Calu3 (cell line): ENCODE results near the gene CDK4. TPM values are rescaled to one million over a fixed set of nuclear protein-coding genes. Genes with fewer than 3 reads are reported as not detected.

Source experiments
- BruUV-seq: library from RNA; stranded (reverse); fragments of 400-500 nt; replicated peaks from 2 replicates; lab custom pipeline; 2021; lab: Mats Ljungman, UMichigan
- CTCF ChIA-PET: fragments of 300-600 bp; sonication (Branson Sonifier 250); formaldehyde crosslinking; loops from one replicate; lab custom pipeline; 2022; ENCODE audit warnings: antibody characterized with exemption; lab: Charles Lee
- DNase-seq: peaks from one replicate; pipeline ENCODE4 v3.0.0; 2022
- H3K27ac Mint-ChIP-seq: one replicate; pipeline ENCODE4 v1.8.0; 2022; ENCODE audit warnings: mixed read lengths; ENCODE audit not compliant: unreplicated experiment
- H3K27me3 Mint-ChIP-seq: one replicate; pipeline ENCODE4 v1.8.0; 2022; ENCODE audit warnings: mixed read lengths; ENCODE audit not compliant: unreplicated experiment
- H3K36me3 Mint-ChIP-seq: one replicate; pipeline ENCODE4 v1.8.0; 2022; ENCODE audit warnings: mild to moderate bottlenecking, moderate library complexity, mixed read lengths; ENCODE audit not compliant: insufficient read depth, unreplicated experiment
- H3K4me1 Mint-ChIP-seq: one replicate; pipeline ENCODE4 v1.8.0; 2022; ENCODE audit warnings: mild to moderate bottlenecking, low read depth, mixed read lengths; ENCODE audit not compliant: unreplicated experiment
- H3K4me3 Mint-ChIP-seq: one replicate; pipeline ENCODE4 v1.8.0; 2022; ENCODE audit warnings: mild to moderate bottlenecking, low read depth, moderate library complexity, mixed read lengths; ENCODE audit not compliant: unreplicated experiment
- H3K9me3 Mint-ChIP-seq: one replicate; pipeline ENCODE4 v1.8.0; 2022; ENCODE audit warnings: low read depth, mixed read lengths; ENCODE audit not compliant: unreplicated experiment
- intact Hi-C: fragments of 100-400 bp; cut with micrococcal nuclease; formaldehyde crosslinking; loops from one replicate; pipeline ENCODE4 v1.10.0; 2022; ENCODE audit not compliant: unreplicated experiment
- total RNA-seq: library from RNA; stranded (reverse); gene quantifications from 2 replicates; pipeline ENCODE4 v1.2.3, GENCODE V29; 2022
- TF ChIP-seq, protein P1 (sequence below): fragments of 200-600 bp; IDR thresholded peaks from one replicate; pipeline ENCODE4 v1.8.0; 2022; ENCODE audit warnings: antibody characterized with exemption; ENCODE audit not compliant: unreplicated experiment

CDK4 gene
- total RNA-seq, 1 experiment from 2014 or later: 188 TPM

DNA sequence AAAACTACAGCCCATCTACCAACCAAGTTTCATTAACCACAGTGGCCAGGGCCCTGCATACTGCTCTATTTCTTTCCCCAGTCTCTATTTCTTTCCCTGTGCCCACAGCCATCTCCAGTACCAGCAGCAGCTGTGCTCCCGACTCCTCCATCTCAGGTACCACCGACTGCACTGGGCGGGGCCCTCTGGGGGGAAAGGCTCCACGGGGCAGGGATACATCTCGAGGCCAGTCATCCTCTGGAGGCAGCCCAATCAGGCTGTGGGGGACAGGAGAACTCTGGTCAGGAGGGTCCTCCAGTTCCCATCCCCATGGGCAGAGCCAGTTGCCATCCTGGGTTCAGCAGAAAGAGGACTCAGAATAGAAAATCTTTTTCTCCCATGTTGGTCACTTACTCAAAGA lies 3.0 kb downstream of the CDK4 start:
- no TSS peak for BruUV-seq
- DNase-seq: no peak
- CTCF ChIA-PET: interaction anchor here (0.7 kb wide), 1 partner anchor 500 kb away, joined by 6 read pairs; no protein-coding TSS in a partner anchor
- H3K27ac Mint-ChIP-seq: no peak overlapping the region
- H3K4me3 Mint-ChIP-seq: no peak overlapping the region
- H3K4me1 Mint-ChIP-seq: peaks cover 57% of the 10 kb centered on the region
- intact Hi-C loops: no loop called here
- H3K27me3 Mint-ChIP-seq: no peaks in the 10 kb centered on the region
- TF ChIP-seq, protein P1, sequence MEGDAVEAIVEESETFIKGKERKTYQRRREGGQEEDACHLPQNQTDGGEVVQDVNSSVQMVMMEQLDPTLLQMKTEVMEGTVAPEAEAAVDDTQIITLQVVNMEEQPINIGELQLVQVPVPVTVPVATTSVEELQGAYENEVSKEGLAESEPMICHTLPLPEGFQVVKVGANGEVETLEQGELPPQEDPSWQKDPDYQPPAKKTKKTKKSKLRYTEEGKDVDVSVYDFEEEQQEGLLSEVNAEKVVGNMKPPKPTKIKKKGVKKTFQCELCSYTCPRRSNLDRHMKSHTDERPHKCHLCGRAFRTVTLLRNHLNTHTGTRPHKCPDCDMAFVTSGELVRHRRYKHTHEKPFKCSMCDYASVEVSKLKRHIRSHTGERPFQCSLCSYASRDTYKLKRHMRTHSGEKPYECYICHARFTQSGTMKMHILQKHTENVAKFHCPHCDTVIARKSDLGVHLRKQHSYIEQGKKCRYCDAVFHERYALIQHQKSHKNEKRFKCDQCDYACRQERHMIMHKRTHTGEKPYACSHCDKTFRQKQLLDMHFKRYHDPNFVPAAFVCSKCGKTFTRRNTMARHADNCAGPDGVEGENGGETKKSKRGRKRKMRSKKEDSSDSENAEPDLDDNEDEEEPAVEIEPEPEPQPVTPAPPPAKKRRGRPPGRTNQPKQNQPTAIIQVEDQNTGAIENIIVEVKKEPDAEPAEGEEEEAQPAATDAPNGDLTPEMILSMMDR: no peak
- H3K9me3 Mint-ChIP-seq: no peaks in the 10 kb centered on the region
- peaks cover 81% of the 10 kb centered on the region for H3K36me3 Mint-ChIP-seq

DNA sequence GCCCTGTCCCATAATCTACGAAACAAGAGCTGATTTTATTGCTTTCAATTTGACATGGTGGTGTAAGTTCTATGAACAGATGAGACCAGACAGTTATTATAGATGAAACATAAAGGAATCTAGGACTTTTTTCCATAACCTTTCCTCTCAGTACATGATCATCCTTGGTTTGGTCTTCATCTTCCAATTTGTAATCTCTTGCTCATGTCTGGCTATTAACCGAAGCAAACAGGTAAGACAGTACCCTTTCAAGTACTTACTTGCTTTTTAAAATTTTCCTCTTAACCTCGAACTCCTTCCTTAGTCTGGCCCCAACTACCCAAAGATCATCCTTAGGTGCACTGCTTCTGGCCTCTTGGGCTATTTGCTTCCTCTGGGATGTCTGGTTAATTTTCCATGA lies 6.1 kb downstream of the CDK4 start:
- Mint-ChIP-seq H3K4me3 (peak overlapping the region; percentile 93), H3K27ac (peak overlapping the region; percentile 99), H3K9me3 (no peaks in the 10 kb centered on the region), H3K4me1 (peaks cover 38% of the 10 kb centered on the region), H3K27me3 (peaks cover 16% of the 10 kb centered on the region), H3K36me3 (peaks cover 66% of the 10 kb centered on the region)
- CTCF ChIA-PET: no interaction called here
- DNase-seq: no peak
- TF ChIP-seq, protein P1: no peak
- BruUV-seq: no TSS peak
- intact Hi-C loops: no loop called here

DNA sequence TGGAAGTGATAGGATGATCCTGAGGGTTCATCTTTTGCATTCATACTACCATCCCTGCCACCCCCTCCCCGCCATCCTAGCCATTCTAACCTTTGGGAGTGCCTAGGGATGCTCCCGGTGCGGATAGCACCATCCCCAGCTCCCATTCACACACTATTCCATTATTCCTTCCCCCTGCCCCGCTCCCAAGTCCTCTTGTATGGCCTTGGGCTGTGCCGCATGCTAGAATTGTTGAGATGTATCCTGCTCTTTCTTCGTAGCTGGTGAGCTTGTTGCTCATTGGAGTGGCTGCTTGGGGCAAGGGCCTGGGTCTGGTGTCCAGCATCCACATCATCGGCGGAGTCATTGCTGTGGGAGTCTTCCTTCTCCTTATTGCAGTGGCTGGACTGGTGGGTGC lies 6.6 kb downstream of the CDK4 start:
- peak overlapping the region; percentile 99 for H3K27ac Mint-ChIP-seq
- H3K27me3 Mint-ChIP-seq: peaks cover 21% of the 10 kb centered on the region
- H3K9me3 Mint-ChIP-seq: no peaks in the 10 kb centered on the region
- peaks cover 35% of the 10 kb centered on the region for H3K4me1 Mint-ChIP-seq
- CTCF ChIA-PET: interaction anchor here (0.7 to 1.8 kb wide), 5 partner anchors 9 to 162 kb away, joined by 3 to 8 read pairs (median 4); no protein-coding TSS in a partner anchor
- no TSS peak for BruUV-seq
- H3K4me3 Mint-ChIP-seq: peak overlapping the region; percentile 93
- TF ChIP-seq, protein P1: no peak
- intact Hi-C loops: no loop called here
- peaks cover 61% of the 10 kb centered on the region for H3K36me3 Mint-ChIP-seq
- no peak for DNase-seq

DNA sequence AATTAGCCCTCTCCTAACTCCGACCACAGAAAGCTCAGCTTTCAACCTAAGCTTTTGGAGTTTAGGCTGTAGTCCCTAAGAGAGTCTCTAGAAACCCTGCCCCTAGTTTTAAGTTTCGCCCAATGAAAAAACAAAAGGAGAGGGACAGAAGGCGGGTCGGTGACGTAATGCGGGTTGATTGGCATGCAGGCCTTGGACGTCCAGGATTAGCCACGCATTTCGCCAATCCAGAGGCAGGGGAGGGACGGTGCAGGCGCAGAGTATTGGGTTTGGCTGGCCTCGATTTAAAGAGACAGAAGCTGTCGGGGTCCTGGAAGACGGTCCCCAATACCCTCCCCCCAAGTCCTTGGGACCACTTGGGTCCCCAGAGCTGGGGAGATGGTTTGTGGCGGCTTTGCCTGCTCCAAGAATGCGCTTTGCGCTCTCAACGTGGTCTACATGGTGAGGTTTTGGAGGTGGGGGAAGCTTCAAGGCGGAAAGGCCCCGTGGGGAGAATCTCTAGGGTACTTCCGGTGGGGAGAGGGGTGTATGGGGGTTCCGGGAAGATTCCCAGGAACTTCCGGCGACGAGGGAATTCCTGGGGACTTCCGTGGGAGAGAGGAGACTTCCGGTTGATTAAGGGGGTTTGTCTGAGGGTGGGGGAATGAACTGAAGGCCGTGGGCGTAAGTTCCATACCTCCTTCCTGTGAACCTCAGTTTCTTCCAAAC lies 7.2 kb downstream of the CDK4 start, which contains the start of gene TSPAN31:
TSPAN31 (plus strand) TSS at position 263 of the 708 bp plus-strand sequence; CDS start at position 379, 116 bp downstream.
- Mint-ChIP-seq H3K27me3 (peaks cover 27% of the 10 kb centered on the region), H3K36me3 (peaks cover 57% of the 10 kb centered on the region), H3K4me1 (peaks cover 35% of the 10 kb centered on the region), H3K9me3 (no peaks in the 10 kb centered on the region), H3K4me3 (peak within 1 kb of the TSS; percentile 93), H3K27ac (peak within 1 kb of the TSS; percentile 99)
- peak; percentile 97 for DNase-seq
- BruUV-seq: no TSS peak
- intact Hi-C loops: no loop called here
- TF ChIP-seq, protein P1: no peak
- CTCF ChIA-PET: interaction anchor here (0.7 to 1.8 kb wide), 7 partner anchors 9 to 161 kb away, joined by 3 to 8 read pairs (median 4); no protein-coding TSS in a partner anchor
